WTC11 (cell line): ENCODE data around the gene PDE4A.

Experiments used
- ATF3 ChIP-seq: sonication (generic); formaldehyde crosslinking; conservative IDR thresholded peaks from 2 replicates; pipeline ENCODE4 v1.8.1; 2022; ENCODE audit warnings: mild to moderate bottlenecking, missing genetic modification reagents
- CDX4 ChIP-seq: fragments of 250-450 bp; sonication (Bioruptor Pico); IDR thresholded peaks from 2 replicates; pipeline ENCODE4 v1.9.0; 2021; ENCODE audit warnings: moderate library complexity, mild to moderate bottlenecking, inconsistent platforms, borderline replicate concordance
- CREM ChIP-seq: sonication (generic); formaldehyde crosslinking; IDR thresholded peaks from 2 replicates; pipeline ENCODE4 v1.8.1; 2022; ENCODE audit warnings: mild to moderate bottlenecking, missing genetic modification reagents, moderate library complexity
- CTCF ChIP-seq: fragments of 200-600 bp; IDR thresholded peaks from 2 replicates; pipeline ENCODE4 v1.8.0; 2022; ENCODE audit warnings: antibody characterized with exemption
- JAZF1 ChIP-seq: fragments of 250-450 bp; sonication (Bioruptor Pico); IDR thresholded peaks from 2 replicates; pipeline ENCODE4 v1.9.0; 2021; ENCODE audit warnings: moderate library complexity, mild to moderate bottlenecking, inconsistent platforms
- USF2 ChIP-seq: sonication (generic); formaldehyde crosslinking; IDR thresholded peaks from 2 replicates; pipeline ENCODE4 v1.8.1; 2023; ENCODE audit warnings: mild to moderate bottlenecking, missing genetic modification reagents, moderate library complexity
- TF ChIP-seq, protein P1 (sequence below): sonication (generic); formaldehyde crosslinking; IDR thresholded peaks from 2 replicates; pipeline ENCODE4 v1.8.0; 2023; ENCODE audit warnings: missing genetic modification reagents
- TF ChIP-seq, protein P2 (sequence below): sonication (generic); formaldehyde crosslinking; IDR thresholded peaks from 2 replicates; pipeline ENCODE4 v1.8.0; 2022; ENCODE audit warnings: missing genetic modification reagents
- TF ChIP-seq, protein P3 (sequence below): sonication (generic); formaldehyde crosslinking; IDR thresholded peaks from 2 replicates; pipeline ENCODE4 v1.8.0; 2023; ENCODE audit warnings: mild to moderate bottlenecking, missing genetic modification reagents

GRCh38 chr19:10388957-10389356 is 31.4 kb upstream of the PDE4A start:
- no peak for TF ChIP-seq CDX4 (CRISPR knock-in tag)
- TF ChIP-seq, protein P1, sequence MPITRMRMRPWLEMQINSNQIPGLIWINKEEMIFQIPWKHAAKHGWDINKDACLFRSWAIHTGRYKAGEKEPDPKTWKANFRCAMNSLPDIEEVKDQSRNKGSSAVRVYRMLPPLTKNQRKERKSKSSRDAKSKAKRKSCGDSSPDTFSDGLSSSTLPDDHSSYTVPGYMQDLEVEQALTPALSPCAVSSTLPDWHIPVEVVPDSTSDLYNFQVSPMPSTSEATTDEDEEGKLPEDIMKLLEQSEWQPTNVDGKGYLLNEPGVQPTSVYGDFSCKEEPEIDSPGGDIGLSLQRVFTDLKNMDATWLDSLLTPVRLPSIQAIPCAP (CRISPR knock-in tag) = no peak
- TF ChIP-seq, protein P2, sequence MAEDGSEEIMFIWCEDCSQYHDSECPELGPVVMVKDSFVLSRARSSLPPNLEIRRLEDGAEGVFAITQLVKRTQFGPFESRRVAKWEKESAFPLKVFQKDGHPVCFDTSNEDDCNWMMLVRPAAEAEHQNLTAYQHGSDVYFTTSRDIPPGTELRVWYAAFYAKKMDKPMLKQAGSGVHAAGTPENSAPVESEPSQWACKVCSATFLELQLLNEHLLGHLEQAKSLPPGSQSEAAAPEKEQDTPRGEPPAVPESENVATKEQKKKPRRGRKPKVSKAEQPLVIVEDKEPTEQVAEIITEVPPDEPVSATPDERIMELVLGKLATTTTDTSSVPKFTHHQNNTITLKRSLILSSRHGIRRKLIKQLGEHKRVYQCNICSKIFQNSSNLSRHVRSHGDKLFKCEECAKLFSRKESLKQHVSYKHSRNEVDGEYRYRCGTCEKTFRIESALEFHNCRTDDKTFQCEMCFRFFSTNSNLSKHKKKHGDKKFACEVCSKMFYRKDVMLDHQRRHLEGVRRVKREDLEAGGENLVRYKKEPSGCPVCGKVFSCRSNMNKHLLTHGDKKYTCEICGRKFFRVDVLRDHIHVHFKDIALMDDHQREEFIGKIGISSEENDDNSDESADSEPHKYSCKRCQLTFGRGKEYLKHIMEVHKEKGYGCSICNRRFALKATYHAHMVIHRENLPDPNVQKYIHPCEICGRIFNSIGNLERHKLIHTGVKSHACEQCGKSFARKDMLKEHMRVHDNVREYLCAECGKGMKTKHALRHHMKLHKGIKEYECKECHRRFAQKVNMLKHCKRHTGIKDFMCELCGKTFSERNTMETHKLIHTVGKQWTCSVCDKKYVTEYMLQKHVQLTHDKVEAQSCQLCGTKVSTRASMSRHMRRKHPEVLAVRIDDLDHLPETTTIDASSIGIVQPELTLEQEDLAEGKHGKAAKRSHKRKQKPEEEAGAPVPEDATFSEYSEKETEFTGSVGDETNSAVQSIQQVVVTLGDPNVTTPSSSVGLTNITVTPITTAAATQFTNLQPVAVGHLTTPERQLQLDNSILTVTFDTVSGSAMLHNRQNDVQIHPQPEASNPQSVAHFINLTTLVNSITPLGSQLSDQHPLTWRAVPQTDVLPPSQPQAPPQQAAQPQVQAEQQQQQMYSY (CRISPR knock-in tag) = no peak
- no peak for TF ChIP-seq CREM (CRISPR knock-in tag)
- TF ChIP-seq, protein P3, sequence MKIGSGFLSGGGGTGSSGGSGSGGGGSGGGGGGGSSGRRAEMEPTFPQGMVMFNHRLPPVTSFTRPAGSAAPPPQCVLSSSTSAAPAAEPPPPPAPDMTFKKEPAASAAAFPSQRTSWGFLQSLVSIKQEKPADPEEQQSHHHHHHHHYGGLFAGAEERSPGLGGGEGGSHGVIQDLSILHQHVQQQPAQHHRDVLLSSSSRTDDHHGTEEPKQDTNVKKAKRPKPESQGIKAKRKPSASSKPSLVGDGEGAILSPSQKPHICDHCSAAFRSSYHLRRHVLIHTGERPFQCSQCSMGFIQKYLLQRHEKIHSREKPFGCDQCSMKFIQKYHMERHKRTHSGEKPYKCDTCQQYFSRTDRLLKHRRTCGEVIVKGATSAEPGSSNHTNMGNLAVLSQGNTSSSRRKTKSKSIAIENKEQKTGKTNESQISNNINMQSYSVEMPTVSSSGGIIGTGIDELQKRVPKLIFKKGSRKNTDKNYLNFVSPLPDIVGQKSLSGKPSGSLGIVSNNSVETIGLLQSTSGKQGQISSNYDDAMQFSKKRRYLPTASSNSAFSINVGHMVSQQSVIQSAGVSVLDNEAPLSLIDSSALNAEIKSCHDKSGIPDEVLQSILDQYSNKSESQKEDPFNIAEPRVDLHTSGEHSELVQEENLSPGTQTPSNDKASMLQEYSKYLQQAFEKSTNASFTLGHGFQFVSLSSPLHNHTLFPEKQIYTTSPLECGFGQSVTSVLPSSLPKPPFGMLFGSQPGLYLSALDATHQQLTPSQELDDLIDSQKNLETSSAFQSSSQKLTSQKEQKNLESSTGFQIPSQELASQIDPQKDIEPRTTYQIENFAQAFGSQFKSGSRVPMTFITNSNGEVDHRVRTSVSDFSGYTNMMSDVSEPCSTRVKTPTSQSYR = no peak
- peak; percentile 90 for TF ChIP-seq CTCF
- TF ChIP-seq JAZF1 (CRISPR knock-in tag) = no peak
- TF ChIP-seq USF2 (CRISPR knock-in tag) = no peak
- no peak for TF ChIP-seq ATF3 (CRISPR knock-in tag)
